Activated CD4-positive, alpha-beta T cell treated with anti-CD3 and anti-CD28 coated beads, Interleukin-2, amount 50 U/mL, for 24 hours (primary cell): ENCODE measurements around the gene BICRAL.
A peak's percentile ranks its signal among the peaks of the same experiment; 100 is the strongest.

Source experiments
- DNase-seq, 2 donors: peaks; one replicate each; pipeline ENCODE4 v3.0.0-alpha.2; 2020; ENCODE audit warnings: low read depth in 1 of 2, low spot score in 1 of 2

The BICRAL gene

GRCh38 chr6:42764911-42765648, 16.8 kb upstream of the BICRAL start:
- DNase-seq = no peak

- no peak for DNase-seq
Measured at GRCh38 chr6:42766163-42766670, 15.6 kb upstream of the BICRAL start.

GRCh38 chr6:42769051-42769450, 12.8 kb upstream of the BICRAL start:
- no peak for DNase-seq

DNA sequence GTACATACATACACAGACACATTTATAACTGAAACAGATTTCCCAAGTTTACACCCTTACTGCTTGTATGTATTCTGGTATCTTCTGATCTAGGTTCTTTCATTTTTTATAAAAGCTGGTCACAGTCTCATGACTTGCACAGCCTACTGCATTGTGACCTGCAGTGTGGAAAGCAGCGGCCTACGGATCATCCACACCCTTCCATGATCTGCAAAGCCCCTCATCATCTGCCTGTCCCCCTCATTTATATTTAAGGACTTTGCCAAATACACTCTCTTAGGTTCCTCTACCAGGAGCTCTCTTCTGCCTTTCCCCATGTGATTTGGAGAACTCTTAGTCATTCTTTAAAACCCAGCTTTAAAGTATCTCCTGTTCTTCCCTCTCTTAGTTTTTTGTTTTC, 12.0 kb upstream of the BICRAL start:
- no peak for DNase-seq

DNA sequence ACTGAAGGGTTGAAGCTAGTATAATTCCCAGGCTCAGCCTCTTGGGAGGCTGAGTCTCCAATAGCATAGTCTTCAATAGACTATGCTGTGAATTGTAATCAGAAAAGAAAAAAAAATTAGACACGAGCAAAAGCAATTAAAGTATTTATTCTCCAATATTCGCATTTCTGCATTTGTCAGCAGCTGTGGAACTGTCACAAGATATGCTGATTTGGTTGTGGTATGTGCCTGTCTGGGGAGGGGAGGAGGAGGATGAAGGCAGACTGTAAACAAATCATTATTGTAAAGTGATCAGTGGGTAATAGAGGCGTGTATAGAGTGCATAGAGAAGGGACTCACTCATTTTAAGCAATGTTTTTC, 10.1 kb upstream of the BICRAL start:
- no peak for DNase-seq

- no peak for DNase-seq
Measured at GRCh38 chr6:42774201-42774600, 7.7 kb upstream of the BICRAL start.

DNA sequence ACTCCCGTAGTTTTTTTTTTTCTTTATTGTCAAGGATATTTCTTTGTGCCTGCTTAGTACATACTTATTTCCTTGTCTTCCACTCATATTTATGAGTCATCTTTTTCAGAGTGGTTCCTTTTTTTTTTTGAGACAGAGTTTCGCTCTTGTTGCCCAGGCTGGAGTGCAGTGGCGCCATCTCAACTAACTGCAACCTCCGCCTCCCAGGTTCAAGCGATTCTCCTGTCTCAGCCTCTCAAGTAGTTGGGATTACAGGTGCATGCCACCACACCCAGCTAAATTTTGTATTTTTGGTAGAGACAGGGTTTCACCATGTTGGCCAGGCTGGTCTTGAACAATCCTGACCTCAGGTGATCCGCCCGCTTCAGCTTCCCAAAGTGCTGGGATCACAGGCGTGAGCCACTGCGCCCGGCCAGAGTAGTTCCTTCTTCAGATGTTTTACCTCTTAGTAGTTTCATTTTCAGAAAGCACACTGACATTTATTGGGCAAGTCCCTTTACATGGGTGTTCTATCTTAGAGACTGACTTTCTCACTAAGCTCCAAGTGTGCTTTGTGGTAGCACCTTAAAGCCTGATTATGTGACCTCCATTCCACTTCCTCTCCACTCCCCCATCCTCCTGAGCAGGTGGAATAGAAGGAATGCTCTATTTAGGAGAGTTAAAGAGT, 6.9 kb upstream of the BICRAL start:
- DNase-seq = peak; percentile 16 to 33

GRCh38 chr6:42777126-42777822, 4.6 kb upstream of the BICRAL start:
- no peak for DNase-seq

DNA sequence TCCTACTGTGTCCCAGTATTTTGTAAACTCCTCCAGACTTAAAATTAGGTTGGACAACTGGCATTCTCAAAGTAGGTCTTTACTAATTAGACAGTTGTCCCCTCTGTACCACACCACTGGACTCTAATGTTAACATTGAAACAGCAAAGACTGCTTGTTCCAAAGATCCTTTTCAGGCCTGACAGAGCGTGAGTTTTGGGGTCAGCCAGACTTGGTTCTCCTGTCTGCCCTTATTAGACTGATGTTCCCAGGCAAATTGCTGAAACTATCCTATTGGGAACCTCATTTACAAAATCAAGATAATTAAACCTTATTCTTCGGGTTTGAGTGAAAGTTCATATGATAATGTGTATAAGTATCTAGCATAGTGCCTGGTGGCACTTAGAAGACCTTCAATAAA, 3.7 kb upstream of the BICRAL start:
- DNase-seq = no peak

- DNase-seq = no peak
Measured at GRCh38 chr6:42779521-42779920, 2.3 kb upstream of the BICRAL start.

- no peak for DNase-seq
Measured at GRCh38 chr6:42781546-42781795, 381 bp upstream of the BICRAL start.

- peak; percentile 62 to 73 for DNase-seq
Measured at GRCh38 chr6:42782689-42783176, 881 bp downstream of the BICRAL start.

GRCh38 chr6:42783177-42783875, 1.5 kb downstream of the BICRAL start:
- DNase-seq = peak; percentile 56 to 61

GRCh38 chr6:42783876-42784642, 2.2 kb downstream of the BICRAL start:
- DNase-seq = no peak

DNA sequence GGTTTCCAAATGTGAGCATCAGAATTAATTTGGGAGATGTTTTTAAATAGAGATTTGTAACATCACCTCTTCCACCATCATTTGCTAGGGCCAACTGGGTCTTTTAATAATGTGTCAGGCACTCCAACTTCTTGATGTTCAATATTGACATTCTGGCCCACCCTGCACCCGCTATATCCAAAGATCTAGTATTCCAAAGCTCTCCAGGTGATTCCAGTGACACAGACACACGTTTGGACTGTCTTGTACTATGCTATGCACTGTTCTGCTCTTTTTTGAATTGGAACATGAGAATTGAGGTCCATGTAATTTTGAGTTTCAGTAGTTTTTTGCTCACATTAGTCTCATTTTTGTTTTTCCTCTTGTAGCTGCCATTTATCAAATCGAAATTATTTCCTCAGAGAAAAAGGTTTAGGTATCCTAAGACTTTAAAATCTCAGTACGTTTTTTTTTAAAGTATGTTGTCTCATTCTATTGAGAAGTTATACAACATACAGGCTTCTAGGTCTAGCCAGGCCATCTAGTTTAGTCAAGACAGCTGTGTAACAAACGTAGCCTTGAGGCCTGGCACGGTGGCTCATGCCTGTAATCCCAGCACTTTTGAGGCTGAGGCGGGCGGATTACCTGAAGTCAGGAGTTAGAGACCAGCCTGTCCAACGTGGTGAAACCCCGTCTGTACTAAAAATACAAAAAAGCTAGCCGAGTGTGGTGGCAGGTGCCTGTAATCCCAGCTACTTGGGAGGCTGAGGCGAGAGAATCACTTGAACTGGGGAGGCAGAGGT, 3.1 kb downstream of the BICRAL start:
- DNase-seq = no peak

GRCh38 chr6:42786525-42786985, 4.7 kb downstream of the BICRAL start:
- no peak for DNase-seq

DNA sequence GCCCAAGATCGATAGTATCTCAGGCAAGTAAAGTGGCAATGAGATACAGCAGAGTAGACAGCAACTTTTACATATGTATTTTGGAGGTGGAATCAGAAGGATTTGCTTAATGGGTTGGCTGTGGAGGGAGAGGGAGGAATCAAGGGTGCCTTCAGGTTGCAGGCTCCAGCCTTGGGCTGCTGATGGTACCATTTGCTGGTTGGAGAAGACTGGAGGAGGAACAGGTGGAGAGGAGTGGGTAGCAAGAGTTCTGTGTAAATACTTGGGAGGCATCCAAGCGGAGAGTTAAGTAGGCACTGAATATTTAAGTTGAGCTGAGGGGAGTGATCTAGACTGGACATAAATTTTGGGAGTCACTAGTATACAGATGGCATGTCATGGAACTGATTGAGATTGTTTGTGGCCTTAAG, 5.2 kb downstream of the BICRAL start:
- DNase-seq = no peak

DNA sequence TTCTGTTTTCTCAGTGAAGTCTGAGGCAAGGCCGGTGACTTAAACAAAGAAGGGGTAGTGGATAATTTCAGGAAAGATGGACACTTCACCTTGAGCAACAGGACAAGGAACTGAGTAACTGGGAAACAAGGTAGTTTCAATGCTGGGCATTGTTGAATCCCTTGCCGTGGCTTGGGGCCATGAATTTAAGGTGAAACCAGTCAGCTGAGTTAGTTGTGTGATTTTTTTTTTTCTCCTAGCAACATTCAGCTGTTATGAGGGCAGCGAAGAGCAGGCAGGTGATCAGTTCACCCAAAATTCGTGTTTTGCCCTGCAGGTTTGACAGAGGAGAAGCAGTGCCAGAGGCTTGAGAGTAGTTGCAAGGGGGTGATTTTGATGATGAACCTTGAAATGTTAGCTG, 6.8 kb downstream of the BICRAL start:
- DNase-seq = no peak

DNA sequence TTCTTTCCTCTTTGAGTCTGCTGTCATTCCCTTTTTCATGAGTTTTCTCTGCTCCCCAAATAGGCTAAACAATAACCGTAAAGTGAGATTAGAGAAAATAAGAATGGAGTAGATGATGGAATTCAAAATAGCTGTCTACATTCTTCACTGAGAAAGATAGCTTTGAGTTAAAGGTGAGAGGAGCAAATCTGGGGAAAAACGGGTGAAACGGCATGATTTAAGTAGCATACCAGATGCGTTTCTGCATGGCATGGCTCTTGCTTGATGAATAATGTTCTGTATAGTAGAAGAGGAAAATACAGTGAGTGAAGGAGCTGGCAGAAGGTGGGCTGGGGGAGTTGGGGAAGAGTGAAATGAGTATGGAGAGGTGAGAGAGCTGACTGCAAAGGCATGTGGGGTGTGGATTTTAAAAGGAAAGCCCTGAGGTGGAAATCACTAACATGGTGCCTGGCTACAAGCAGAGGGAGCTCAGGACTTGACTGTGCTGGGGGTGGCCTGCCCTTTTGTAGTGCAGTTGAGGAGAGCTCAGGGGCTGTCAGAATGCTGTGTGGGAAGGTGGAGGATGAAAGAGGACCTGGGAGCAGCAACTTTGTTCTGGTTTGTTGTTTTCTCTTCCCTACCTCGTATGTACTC, 8.8 kb downstream of the BICRAL start:
- no peak for DNase-seq
